IPS-18a (cell line): ENCODE measurements around the gene MINDY1.
A peak's percentile ranks its signal among the peaks of the same experiment; 100 is the strongest.

Experiments used
- H3K27ac ChIP-seq: one replicate; pipeline ENCODE4 v1.5.1; 2013; ENCODE audit warnings: low read length
- H3K27me3 ChIP-seq: one replicate; pipeline ENCODE4 v1.6.1; 2013; ENCODE audit warnings: mild to moderate bottlenecking, low read length; ENCODE audit not compliant: control insufficient read depth, insufficient read depth
- H3K36me3 ChIP-seq: one replicate; pipeline ENCODE4 v1.6.1; 2013; ENCODE audit warnings: low read depth, low read length; ENCODE audit not compliant: control insufficient read depth
- H3K4me1 ChIP-seq: one replicate; pipeline ENCODE4 v1.6.1; 2013; ENCODE audit warnings: low read depth, low read length; ENCODE audit not compliant: control insufficient read depth
- H3K4me3 ChIP-seq: one replicate; pipeline ENCODE4 v1.5.1; 2013; ENCODE audit warnings: low read length
- H3K9ac ChIP-seq: one replicate; pipeline ENCODE4 v1.6.1; 2013; ENCODE audit warnings: mild to moderate bottlenecking, low read length, moderate library complexity
- H3K9me3 ChIP-seq: one replicate; pipeline ENCODE4 v1.6.1; 2013; ENCODE audit warnings: low read depth, low read length; ENCODE audit not compliant: control insufficient read depth

Gene MINDY1, protein sequence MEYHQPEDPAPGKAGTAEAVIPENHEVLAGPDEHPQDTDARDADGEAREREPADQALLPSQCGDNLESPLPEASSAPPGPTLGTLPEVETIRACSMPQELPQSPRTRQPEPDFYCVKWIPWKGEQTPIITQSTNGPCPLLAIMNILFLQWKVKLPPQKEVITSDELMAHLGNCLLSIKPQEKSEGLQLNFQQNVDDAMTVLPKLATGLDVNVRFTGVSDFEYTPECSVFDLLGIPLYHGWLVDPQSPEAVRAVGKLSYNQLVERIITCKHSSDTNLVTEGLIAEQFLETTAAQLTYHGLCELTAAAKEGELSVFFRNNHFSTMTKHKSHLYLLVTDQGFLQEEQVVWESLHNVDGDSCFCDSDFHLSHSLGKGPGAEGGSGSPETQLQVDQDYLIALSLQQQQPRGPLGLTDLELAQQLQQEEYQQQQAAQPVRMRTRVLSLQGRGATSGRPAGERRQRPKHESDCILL

DNA sequence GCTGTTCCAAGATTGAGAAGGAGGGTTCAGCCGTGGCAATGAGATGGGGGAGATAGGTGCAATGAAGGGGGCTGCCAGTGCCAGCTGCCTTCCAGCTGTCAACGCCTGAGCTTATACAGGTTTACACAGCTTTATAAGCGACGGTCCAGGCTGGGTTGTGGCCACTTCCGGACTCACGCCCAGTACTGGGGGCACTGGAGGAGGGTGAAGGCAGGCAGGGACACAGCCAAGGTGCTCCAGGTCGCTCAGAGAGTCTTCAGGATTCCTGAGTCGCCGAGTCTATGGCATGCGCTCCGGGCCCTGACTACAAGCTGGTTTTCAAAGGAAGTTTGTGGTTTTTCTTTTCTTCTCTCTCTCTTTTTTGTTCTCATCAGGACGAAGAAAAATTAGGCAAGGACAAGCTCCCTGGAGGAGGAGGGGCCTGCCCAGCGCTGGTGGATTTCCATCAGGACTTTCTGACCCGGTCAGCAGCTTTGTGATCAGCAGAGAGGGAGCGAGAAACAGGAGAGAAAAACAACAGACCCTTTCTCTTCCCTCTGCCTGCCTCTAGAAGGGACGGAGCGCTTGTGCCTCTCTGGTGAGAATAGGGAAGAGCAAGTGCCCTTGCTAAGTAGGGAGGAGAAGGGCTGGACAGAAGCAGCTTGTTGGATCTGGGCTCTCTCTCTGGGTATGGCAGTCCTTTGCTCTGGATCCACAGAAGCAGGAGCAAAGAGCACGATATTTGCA lies at the start of gene MINDY1:
Gene MINDY1, minus strand, starts transcription at position 576 of the 726 bp plus-strand sequence. CDS start 4,285 bp downstream, outside the sequence.
- Histone ChIP-seq H3K4me1 (peaks cover 19% of the 10 kb centered on the region), H3K9me3 (no peaks in the 10 kb centered on the region), H3K4me3 (peak within 1 kb of the TSS; percentile 99), H3K27ac (peak within 1 kb of the TSS; percentile 93), H3K27me3 (no peaks in the 10 kb centered on the region), H3K36me3 (no peaks in the 10 kb centered on the region), H3K9ac (peak within 1 kb of the TSS; percentile 74)

DNA sequence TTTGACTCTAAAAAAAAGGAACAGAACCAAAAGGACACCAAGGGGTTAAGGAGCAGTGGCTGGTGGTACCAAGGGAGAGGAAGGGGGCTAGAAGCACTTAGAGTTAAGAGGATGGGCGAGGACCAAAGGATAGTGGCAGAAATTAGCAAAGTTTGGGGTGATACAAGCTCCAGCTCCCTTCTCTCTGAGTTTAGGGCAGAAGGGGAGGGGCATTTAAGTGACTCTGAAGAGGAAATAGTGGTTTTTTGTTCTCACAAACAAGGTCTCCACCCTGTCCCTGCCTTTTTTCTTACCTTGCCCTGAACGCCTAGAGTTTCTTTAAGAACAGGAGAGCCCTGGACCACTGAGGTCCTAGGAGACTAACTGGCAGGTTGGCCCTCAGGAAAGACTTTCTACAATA lies 49.4 kb upstream of the MINDY1 start:
- Histone ChIP-seq H3K27ac (no peak overlapping the region), H3K9me3 (no peaks in the 10 kb centered on the region), H3K4me3 (no peak overlapping the region), H3K9ac (no peak overlapping the region), H3K36me3 (peaks cover 47% of the 10 kb centered on the region), H3K27me3 (no peaks in the 10 kb centered on the region), H3K4me1 (peaks cover 12% of the 10 kb centered on the region)

DNA sequence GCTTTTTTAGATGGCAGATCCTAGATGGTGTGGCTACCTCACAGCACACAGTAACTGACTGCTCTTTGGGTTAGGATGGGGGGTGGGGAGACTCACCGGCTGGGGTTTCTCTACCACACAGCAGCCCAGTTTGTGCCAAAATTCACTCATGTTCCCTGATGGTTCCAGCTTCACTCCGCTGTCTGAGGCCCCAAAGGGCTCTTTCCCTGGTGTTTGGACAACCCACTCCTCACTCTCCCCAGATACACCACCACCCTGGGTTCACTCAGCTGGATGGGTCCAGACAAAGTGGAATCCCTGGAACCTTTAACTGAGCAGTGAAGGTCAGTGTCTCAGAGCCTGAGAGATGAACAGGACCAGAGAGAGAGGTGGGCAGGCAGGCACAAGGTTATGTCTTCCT lies 48.9 kb upstream of the MINDY1 start:
- no peaks in the 10 kb centered on the region for H3K27me3 ChIP-seq
- H3K36me3 ChIP-seq, result peaks cover 47% of the 10 kb centered on the region
- H3K4me3 ChIP-seq, result no peak overlapping the region
- H3K9me3 ChIP-seq, result no peaks in the 10 kb centered on the region
- peaks cover 9% of the 10 kb centered on the region for H3K4me1 ChIP-seq
- H3K9ac ChIP-seq, result no peak overlapping the region
- no peak overlapping the region for H3K27ac ChIP-seq

DNA sequence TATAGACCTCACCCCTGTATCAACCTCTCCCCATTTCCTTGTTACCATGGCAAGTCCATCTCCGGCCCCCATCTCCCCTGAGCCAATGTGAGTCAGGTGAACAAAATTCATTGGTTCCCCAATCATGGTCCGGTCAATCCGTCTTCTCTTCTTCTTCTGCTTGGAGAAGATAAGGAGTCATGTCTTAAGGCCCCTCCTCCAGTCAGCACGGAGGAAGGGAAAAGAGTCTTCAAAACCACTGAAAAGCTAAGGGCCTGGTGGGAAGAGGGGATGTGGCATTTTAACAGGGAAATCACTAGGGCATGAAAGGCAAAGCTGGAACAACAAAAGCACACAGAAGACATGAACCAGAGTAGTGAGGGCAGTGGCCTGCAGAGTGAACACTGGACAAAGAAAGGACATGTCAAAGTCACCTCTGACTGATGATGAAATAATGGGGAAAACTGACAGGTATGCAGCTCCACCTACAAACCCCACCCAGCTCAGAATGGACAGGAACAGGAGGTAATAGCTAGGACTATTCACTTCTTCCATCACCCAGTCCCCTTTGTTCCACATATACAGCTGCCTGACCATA lies 48.4 kb upstream of the MINDY1 start:
- H3K9me3 ChIP-seq, result no peaks in the 10 kb centered on the region
- H3K27ac ChIP-seq, result no peak overlapping the region
- no peak overlapping the region for H3K4me3 ChIP-seq
- peaks cover 47% of the 10 kb centered on the region for H3K36me3 ChIP-seq
- H3K9ac ChIP-seq, result no peak overlapping the region
- no peaks in the 10 kb centered on the region for H3K27me3 ChIP-seq
- H3K4me1 ChIP-seq, result peaks cover 9% of the 10 kb centered on the region

DNA sequence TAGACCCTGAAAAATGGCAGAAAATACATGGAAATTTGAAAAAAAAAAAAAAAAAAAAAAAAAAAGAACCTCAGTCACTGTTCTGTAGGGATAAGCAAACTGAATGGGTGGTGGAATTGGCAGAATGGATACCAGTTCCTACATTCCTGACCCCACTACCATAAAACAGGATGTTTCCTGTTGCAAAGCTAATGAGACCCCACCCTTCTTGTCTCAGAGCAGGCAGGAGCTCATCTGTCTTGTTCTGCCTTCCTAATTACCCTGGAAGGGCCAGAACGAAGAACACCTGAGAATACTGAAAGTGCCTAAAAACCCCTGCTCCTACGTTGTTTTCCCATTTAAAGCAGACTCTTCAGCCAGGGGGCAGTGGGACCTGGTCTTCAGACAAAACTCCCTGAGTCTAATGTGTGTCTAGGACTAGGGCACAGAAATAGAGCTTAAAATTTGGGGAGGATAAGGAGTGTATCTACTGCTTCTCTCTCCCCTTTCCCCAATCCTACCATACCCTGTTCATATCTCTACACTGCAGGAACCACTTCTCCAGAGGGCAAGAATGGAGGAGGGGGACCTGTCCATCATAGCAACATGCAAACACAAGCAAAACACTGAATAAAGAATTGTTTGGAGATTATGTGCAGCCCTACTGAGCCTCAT lies 44.8 kb upstream of the MINDY1 start:
- Histone ChIP-seq H3K9me3 (no peaks in the 10 kb centered on the region), H3K27me3 (no peaks in the 10 kb centered on the region), H3K9ac (no peak overlapping the region), H3K4me3 (no peak overlapping the region), H3K4me1 (no peaks in the 10 kb centered on the region), H3K27ac (no peak overlapping the region), H3K36me3 (peaks cover 44% of the 10 kb centered on the region)

DNA sequence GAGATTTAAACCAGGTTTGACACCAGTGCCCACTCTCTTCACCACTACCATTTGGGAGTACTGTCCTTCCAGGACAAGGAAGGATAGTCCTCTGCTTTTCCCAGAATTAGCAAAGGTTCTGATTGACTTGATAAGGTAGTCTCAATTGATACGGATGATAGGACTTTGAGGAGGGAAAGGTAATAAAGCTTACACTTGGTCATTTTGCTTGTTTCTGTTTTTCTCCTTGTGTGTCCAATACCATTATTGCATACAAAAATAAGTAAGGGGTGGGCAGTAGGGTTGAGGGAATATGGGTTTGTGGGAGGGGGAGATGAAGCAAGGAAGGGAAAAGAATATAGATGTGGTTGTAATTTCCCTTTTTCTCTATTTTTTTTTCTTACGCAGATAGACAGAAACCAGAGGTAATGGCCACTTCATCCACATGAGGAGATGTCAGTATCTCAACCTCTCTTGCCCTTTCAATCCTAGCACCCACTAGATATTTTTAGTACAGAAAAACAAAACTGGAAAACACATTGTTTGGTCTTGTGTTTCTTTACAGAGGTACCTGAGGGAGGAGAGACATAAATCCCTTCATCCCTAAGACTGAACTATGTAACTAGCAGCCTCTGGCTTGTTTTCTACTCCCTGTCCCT lies 43.5 kb upstream of the MINDY1 start:
- Histone ChIP-seq H3K4me1 (no peaks in the 10 kb centered on the region), H3K27ac (no peak overlapping the region), H3K9me3 (no peaks in the 10 kb centered on the region), H3K4me3 (no peak overlapping the region), H3K36me3 (peaks cover 34% of the 10 kb centered on the region), H3K9ac (no peak overlapping the region), H3K27me3 (no peaks in the 10 kb centered on the region)

DNA sequence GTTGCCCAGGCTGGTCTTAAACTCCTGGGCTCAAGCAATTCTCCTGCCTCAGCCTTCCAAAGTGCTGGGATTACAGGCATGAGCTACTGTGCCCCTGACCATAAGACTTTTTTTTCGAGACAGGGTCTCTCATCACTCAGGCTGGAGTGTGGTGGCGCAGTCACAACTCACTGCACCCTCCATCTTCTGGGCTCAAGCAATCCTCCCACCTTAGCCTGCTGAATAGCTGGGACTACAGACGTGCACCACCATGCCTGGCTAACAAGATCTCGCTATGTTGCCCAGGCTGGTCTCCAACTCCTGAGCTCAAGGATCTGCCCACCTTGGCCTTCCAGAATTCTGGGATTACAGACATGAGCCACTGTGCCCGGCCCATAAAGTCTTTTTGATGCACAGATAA lies 42.8 kb upstream of the MINDY1 start:
- no peaks in the 10 kb centered on the region for H3K27me3 ChIP-seq
- no peak overlapping the region for H3K27ac ChIP-seq
- H3K9ac ChIP-seq, result no peak overlapping the region
- H3K4me3 ChIP-seq, result no peak overlapping the region
- no peaks in the 10 kb centered on the region for H3K9me3 ChIP-seq
- H3K4me1 ChIP-seq, result no peaks in the 10 kb centered on the region
- H3K36me3 ChIP-seq, result peaks cover 26% of the 10 kb centered on the region

DNA sequence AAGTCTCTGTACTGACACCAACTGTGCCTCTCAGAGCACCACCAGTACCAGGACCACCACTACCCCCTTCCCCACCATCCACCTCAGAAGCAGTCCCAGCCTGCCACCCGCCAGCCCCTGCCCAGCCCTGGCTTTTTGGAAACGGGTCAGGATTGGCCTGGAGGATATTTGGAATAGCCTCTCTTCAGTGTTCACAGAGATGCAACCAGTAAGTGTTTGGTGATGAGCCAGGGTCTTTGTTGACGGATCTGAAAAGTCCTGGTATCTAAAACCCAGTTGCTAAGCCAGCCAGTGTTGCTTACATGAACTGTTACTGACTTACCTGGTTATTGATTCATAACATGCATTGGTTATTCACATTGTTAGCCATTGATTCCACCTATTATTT lies 41.9 kb upstream of the MINDY1 start:
- Histone ChIP-seq H3K9ac (peak overlapping the region; percentile 84), H3K4me1 (no peaks in the 10 kb centered on the region), H3K27ac (no peak overlapping the region), H3K4me3 (peak overlapping the region; percentile 85), H3K27me3 (no peaks in the 10 kb centered on the region), H3K9me3 (no peaks in the 10 kb centered on the region), H3K36me3 (peaks cover 19% of the 10 kb centered on the region)

DNA sequence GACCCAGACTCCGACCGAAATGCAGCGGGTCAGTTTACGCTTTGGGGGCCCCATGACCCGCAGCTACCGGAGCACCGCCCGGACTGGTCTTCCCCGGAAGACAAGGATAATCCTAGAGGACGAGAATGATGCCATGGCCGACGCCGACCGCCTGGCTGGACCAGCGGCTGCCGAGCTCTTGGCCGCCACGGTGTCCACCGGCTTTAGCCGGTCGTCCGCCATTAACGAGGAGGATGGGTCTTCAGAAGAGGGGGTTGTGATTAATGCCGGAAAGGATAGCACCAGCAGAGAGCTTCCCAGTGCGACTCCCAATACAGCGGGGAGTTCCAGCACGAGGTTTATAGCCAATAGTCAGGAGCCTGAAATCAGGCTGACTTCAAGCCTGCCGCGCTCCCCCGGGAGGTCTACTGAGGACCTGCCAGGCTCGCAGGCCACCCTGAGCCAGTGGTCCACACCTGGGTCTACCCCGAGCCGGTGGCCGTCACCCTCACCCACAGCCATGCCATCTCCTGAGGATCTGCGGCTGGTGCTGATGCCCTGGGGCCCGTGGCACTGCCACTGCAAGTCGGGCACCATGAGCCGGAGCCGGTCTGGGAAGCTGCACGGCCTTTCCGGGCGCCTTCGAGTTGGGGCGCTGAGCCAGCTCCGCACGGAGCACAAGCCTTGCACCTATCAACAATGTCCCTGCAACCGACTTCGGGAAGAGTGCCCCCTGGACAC lies 41.4 kb upstream of the MINDY1 start:
- Histone ChIP-seq H3K27me3 (no peaks in the 10 kb centered on the region), H3K36me3 (peaks cover 14% of the 10 kb centered on the region), H3K4me1 (no peaks in the 10 kb centered on the region), H3K9me3 (no peaks in the 10 kb centered on the region), H3K27ac (peak overlapping the region; percentile 37), H3K4me3 (peak overlapping the region; percentile 85), H3K9ac (peak overlapping the region; percentile 84)

DNA sequence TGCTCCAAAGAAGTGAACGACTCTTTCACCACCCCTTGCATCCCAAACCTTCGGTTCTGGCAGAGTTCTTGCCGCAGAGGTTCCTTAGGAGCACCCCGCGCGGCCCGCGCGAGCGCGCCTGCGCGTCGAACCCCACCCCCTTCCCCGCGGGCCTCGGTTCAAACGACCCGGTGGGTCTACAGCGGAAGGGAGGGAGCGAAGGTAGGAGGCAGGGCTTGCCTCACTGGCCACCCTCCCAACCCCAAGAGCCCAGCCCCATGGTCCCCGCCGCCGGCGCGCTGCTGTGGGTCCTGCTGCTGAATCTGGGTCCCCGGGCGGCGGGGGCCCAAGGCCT lies 40.9 kb upstream of the MINDY1 start, which contains the start of gene C1orf56:
Gene C1orf56, plus strand, starts transcription at position 161 of the 334 bp plus-strand sequence. Its CDS starts 97 bp downstream, at position 258.
- H3K9ac ChIP-seq, result peak within 1 kb of the TSS; percentile 84
- peak within 1 kb of the TSS; percentile 37 for H3K27ac ChIP-seq
- no peaks in the 10 kb centered on the region for H3K27me3 ChIP-seq
- no peaks in the 10 kb centered on the region for H3K9me3 ChIP-seq
- peaks cover 10% of the 10 kb centered on the region for H3K36me3 ChIP-seq
- H3K4me1 ChIP-seq, result no peaks in the 10 kb centered on the region
- peak within 1 kb of the TSS; percentile 85 for H3K4me3 ChIP-seq
